Measurements from ENCODE around the gene TMEM108.
"Not testable (repeated sequence)": the region's sequence is repeated elsewhere in the genome, so short reads cannot be mapped to it uniquely, and the experiment has no call there.

The TMEM108 gene
- total RNA-seq: 0 reads per million in 2 donors

DNA sequence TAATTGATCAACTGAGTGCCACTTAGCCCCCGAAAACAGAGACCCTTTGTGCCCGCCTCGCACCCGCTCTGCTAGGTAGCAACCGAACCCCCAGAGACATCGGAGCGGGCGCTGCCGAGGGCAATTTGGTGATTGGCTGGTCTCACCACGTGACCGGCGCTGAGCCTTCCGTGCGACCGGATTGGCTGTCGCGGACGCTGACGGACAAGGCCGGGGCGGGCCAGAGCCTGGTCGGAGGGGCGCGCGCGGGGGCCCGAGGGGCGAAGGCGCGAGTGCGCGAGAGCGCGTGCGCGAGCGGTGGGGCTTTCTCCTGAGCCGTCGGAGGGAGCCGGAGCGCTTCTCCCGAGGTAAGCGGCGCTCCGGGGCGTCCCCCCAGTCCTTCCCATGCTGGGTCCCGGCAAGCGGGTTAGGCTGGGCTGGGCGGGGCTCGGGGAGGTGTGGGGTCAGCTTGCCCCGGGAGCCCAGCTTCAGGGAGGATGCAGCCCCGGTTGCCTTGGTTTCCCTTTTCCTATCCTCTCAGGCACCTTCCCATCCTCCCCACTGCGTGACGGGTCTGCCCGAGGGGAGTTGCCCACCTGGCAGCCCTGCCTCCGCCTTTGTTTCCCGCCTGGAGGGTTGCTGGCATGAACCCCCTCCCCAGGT is at the start of gene TMEM108:
TSS of gene TMEM108 (plus strand) at position 303 of the 642 bp plus-strand sequence.
- no peak for DNase-seq

DNA sequence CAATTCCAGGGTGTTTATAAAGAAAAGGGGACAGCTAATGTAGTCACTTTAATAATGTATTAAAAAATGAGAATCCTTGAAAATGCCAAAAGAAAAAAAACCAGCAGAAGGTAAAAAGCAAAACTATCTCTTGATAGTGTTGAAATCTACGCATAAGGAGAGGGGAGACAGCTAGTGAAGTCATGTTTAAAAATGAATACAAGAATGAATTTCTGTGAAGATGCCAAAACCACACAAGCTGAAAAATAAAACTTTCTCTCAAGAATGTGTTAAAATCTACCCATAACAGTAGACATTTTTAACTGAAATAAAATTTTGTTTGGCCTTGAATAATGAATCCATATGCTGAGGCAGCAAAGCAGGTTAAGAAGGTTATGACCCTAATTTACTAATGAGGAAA is 42.2 kb upstream of the TMEM108 start:
- DNase-seq: no peak

DNA sequence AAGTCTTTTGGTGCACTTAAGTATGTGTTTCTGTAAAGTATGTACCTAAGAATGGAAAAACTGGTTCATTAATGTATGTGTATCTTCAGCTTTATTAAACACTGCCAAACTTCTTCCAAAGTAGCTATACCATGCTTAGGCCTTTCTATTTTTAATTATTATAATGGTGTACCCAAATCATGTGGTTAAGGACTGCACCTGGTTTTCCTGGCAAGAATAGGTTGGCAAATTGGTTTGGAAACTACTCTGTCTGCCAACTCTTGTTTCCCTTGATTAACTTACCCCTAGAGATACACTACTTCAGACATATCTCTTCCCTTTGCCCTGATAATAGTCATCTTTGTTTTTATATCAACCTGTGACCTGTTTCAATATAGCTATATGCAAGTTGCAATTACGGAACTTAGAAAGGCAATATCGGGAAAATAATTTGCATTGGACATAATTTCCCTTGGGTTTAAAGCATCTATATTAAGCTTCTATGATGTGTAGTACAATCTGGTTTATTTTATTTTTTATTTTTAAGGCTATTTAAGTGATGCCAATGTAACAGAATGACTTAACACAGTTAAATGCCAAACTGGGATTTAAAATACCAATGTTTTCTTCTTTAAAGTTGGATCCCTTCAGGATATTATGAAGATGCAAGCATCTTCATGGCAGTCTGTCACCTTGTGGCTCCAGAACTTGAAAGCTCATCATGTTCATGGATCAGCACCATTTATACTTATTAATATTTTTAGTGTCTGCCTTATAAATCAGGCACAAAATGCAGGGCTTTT is 40.6 kb upstream of the TMEM108 start:
- no peak for DNase-seq

DNA sequence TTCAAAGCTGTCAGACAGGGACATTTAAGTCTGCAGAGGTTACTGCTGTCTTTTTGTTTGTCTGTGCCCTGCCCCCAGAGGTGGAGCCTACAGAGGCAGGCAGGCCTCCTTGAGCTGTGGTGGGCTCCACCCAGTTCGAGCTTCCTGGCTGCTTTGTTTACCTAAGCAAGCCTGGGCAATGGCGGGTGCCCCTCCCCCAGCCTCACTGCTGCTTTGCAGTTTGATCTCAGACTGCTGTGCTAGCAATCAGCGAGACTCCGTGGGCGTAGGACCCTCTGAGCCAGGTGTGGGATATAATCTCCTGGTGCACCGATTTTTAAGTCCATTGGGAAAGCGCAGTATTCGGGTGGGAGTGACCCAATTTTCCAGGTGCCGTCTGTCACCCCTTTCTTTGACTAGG is 33.2 kb upstream of the TMEM108 start:
- not testable (repeated sequence) for DNase-seq

DNA sequence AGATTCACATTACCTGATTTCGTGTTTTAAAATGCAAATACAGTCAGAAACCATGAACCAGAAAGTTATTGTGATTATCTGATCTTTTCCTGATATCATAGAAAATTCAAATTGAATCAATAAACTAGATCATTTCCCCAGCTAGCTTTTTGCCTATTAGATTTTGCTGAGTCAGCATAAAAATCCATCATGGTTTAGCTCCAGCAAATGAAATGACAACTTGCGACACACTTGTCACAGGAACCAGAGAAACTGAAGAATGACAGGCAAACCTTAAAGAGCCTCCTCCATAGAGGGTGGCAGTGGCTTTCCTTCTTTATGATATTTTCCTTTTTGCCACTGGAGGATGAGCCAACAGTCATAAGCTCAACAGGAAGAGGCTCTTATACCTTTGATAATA is 30.6 kb upstream of the TMEM108 start:
- no peak for DNase-seq

DNA sequence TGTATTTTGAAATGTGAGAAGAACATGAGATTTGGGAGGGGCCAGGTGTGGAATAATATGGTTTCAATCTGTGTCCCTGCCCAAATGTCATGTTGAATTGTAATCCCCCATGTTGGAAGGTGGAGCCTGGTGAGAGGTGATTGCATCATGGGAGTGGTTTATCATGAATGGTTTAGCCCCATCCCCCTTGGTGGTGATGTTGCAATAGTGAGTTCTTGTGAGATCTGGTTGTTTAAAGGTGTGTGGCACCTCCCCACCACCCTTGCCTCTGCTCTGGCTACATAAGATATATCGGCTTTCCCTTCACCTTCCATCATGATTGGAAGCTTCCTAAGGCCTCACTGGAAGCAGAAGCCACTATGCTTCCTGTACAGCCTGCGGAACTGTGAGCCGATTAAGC is 23.9 kb upstream of the TMEM108 start:
- no peak for DNase-seq

DNA sequence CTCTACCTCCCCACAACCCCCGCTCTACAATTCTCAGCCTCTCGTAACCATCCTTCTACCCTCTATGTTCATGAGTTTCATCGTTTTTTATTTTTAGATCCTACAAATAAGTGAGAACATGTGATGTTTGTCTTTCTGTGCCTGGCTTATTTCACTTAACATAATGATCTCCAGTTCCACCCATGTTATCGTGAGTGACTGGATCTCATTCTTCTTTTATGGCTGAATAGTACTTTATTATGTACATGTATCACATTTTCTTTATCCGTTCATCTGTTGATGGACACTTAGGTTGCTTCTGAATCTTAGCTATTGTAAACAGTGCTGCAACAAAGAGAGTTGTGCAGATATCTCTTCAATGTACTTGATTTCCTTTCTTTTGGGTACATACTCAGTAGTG is 22.6 kb upstream of the TMEM108 start:
- DNase-seq: not testable (repeated sequence)

DNA sequence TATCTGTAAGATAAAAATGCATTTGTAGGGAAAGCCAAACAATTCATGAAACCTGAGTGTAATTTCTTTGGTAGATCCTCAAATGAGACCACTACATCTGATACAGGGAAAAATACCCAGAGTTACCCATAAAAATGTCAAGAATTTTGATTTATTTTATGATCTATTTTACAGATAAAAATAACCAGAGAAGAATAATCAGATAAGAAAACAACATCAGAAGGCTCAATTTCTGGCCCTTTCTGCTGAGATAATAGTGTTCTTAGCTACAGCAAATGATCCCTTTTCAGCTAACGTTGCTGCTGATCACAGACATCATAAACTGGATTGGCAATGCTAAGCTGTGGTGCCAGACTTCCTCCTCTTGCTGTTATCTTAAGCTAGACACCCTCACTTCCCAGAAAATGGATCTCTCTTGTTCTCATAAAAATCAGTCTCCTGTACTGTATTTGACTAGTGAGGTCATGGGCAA is 21.3 kb upstream of the TMEM108 start:
- DNase-seq: no peak

DNA sequence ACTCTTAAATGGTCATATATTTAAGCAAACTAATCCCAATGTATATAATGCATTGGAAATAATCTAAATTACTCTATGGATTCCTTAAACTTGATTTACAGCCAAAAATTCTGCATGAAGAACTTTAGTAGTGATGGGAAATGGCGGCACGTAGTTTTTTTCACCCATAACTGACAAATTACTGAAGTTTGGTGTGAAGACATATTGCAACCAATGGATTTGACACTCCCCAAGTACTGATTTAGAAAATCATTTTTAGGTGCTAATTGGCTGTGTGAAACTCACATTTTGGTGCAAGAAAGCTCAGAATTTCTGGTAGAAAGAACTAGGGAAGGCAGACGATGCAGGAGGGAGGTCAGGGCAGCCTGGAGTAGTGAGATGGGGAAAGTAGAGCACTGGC is 19.3 kb upstream of the TMEM108 start:
- no peak for DNase-seq

DNA sequence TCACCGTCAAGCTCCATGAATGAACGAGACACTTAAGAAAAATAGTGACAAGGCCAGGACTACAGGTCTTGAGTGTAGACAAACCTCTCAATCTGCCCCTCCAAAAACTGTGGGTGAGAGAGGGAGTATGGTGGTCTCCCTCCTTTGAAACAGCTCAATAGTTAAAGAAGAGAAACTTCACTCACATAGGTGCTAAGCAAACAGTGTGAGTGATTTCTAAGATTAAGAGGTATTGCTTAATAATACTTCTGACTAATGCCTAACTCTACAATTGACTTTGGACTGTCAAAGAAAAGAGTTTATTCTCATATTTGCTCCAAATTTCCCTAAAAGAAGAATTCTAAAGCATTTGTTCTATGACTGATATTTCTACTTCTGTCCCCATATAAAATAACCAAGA is 17.0 kb upstream of the TMEM108 start:
- DNase-seq: no peak

DNA sequence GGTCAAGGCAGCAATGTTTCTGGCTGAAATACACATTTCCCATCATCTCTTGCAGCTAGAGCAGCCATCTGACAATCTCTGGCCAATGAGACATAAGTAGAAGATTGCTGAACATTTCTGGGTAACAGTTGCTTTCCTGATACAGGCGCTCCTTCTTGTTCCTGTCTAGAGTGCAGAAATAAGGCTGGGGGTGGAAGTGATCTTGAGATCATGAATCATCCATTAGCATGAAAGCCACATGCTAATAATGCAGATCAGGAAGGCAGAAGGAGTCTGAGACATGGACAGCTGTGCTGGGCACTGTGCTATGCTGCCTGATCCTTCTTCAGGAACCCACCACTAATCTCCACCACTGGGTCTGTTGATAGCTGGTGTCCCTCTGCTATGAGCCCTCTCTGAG is 14.8 kb upstream of the TMEM108 start:
- DNase-seq: no peak

DNA sequence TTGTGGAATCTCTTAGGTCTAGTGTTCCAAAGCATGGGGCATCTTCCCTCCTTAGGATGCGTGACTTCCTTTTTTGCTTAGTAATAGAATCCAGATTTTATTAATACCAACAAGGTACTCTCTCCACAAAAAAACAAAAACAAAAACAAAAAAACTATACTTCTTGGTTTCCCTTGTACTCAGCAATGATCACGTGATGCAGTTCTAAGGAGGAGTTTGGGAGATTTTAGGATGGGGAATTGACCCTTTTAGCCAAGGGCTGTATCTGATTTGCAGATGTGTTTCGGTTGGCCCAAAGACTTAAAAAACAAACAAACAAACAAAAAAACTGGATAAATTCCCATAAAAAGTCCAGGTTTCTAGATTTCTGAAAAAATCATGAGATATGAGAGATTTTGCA is 12.6 kb upstream of the TMEM108 start:
- no peak for DNase-seq

DNA sequence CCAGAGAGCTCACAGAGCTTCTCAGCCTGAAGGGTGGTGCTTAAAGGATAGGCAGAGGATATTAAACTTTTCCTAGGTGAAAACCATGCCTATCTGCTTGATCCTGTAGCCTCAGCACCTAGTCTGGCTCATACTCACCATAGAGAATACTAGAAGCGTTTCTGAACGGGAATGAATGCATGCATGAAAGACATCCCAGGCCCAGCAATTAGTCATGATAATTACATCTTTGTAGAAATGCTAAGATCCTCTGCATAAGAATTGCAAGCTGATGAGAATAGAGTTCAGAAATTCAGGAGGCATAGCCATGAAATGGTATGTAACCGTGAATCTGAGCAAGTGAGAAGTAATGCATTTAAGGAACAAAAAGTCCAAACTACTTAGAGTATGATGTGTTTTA is 5.9 kb upstream of the TMEM108 start:
- DNase-seq: no peak

DNA sequence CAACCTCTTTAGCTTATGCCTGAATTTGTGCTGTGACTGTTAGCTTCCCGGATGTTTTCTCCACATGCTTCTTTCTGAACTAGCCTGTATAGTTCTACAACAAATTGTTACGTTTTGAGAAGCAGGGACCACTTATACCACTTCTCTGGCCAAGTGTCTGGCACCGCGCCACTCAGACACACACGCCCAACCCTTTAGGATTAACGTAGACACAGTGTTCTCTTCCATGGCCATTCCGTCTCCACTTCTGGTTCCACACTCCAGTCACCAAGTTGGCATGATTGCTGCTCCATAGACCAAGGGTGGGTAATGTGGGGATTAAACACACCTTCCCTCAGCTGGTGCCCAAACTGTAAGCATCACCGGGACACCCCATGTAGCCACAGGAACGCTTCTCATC is 755 bp upstream of the TMEM108 start:
- no peak for DNase-seq

DNA sequence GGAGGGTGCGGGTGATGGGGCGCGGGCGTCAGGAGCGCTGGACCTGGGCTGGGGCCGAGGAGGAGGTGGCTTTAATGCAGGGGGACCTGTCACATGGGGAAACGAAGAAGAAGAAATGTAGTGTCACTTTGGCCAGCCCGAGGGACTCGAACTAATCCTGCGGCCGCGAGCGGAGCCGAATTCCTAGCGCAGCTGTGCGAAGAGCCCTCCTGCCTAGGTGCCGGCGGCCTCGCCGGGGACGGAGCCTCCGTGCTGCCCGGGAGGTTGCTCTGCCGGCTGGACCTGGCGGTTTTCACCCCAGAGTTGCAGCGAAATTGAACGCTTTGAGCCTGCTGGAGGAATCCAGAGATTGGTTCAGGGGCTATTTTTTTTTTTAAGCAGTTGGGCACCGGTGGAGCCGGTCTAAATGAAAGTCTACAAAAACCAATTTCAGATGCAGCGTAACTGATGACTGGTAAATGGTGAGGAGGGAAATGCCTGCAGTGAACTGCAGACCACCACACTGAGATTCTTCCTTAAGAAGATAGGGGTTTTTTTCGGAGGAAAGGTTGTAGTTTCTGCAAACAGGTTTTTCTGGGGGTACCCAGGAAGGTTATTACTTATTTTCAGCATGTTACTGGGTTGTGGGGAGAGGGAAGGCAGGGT is 662 bp downstream of the TMEM108 start:
- DNase-seq: no peak

DNA sequence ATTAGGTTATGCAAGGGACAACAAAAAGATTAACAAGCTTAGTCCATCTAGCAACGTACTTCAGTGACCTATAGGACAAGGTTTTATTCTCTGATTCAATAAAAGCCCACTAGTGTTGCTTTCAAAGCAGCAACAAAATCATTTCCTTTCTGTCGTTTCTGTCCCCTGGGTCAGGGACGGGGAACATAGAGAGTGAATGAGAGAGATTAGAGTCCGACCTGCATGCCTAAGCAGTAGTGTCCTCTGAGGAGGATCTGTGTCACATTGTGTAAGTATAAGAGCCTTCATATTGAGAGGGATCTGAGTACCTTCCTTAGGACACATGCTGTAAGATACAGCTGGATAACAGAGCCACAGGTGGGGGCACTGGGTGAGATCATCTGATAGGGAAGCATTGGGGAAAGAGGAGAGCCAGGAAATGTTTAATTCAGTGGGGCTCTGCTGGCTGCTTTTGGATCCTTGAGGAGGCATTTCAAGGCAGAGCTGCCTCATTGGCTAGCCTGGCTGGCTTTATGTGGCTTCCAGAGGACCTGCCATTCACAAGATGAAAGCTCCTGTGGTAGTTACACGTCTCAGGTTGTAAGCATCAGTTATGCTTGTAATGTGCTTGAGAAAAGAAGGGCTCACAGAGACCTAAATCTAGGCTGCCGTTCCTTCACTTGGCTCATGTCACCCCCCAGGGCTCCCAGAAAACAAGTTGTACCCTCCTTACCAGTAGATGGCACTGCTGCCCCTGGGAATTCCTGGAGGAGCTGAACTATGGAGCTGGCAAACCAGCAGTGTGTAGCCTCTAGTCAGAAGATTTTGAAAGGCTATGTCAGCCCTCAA is 2.7 kb downstream of the TMEM108 start:
- DNase-seq: no peak

DNA sequence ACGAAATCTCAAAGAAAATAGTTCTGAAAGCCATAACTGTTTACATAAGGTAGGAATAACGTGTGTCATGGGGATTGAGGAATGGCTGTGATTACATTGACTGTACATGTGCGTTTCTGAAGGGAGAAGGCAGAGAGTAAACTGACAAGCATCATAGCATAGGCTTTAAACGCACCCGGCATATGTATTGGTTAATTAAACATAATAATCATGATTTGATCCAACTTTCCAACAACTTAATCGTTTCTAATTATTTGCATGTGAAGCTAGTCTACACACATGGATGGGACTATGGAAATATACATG is 3.3 kb downstream of the TMEM108 start:
- no peak for DNase-seq

DNA sequence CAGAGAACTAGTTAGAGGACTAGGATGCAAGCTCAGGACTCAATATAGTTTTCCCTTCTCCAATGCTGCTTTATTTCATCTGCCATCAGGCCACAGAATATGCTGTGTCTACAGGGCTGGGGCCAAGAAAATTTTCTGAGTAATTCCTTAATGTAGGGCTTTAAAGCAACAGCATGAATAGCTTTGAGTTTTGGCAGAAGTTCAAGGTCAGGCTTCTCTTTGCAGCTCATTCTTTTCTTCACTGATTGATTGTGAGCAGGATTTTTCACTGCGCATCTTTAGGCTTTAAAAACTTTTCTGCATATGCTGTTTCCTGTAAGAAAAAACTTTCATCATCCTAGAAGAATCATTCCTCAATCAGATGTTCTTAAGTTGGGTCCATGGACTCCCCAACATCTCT is 4.6 kb downstream of the TMEM108 start:
- DNase-seq: no peak

DNA sequence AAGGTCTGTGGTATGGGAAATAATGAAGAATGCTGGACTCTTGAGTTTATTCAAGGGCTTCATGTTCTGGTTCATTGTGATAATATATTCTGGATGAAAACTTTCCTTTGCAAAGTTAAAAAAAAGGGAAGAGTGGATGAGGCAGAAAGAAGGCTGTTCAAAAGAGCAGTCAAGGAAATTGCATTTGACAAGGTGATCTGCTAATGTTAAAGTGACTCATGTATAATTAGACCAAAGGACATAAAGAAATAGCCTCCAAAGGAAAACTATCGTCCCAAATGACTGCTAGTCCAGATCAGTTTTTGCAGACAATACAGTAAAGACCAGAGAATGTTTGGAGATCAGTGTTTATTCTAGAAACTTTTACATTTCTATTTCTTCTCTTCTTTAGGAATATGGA is 9.8 kb downstream of the TMEM108 start:
- DNase-seq: no peak

DNA sequence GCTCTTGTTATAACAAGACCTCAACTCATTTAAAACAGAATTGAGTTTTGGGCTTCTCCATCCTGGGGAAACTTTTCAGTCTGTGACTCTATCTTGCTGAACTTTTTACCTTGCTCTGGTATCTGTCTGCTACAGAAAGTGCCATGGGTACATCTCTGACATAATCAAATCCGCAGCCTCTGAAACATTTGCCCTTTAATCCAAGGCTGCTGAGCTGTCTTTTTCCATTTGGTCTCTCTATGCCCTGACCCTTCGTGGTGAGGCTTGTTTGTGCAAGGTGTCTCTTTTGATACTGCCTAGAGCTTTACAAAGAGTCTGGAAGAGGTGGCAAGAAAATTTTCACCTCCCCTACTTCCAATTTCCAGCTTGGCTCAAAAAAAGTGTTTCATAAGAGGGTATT is 11.3 kb downstream of the TMEM108 start:
- DNase-seq: no peak

DNA sequence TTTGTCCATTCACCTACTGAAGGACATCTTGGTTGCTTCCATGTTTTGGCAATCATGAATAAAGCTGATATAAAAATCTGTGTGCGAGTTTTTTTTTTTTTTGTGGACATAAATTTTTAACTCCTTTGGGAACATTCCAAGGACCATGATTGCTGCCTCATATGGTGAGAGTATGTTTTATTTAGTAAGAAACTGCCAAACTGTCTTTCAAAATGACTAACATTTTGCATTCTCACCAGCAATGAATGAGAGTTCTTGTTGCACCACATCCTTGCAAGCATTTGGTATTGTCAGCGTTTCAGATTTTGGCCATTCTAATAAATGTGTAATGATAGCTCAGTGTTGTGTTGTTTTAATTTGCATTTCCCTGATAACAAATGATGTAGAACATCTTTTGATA is 12.7 kb downstream of the TMEM108 start:
- DNase-seq: no peak

DNA sequence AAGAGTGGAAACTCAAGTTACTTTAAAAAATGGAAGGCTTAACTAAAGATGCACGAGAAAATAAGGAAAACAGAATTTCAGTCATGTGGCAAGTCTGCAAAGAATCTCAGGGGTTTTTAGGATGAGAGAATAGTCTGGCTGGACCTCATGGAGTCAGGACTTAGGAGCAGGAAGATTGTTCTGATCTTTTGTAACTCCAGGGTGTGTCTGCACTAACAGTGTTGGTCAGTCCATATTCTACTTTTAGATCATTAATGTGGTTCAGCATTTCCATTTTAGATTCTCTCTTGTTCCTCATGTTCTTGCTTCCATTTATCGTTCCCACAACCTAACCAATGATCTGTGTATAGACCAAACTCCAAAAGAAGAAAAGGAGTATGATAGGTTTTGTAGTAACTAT is 15.3 kb downstream of the TMEM108 start:
- no peak for DNase-seq

DNA sequence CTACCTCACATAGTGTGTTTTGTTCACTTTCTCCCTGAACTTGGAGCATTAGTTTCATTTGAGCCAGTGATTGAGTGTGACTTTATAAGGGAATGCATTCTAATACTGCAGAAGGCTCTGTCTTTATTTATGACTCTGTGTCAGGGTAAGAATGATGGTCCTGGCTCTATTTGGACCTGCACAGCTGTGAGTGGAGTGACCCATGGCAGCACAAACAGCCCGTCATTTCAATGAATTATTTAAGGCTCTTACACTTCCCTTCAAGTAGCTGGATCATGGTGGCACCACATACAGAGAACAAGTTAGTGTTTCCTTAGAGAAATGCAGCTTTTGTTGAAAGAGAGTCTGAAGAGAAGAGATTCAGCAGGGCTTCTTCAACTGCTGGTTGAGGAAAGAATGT is 16.4 kb downstream of the TMEM108 start:
- no peak for DNase-seq
